ENCODE measurements around the gene WDR64. TPM values are rescaled to one million over a fixed set of nuclear protein-coding genes. Genes with fewer than 3 reads are reported as not detected.
"Not testable (repeated sequence)": the region's sequence is repeated elsewhere in the genome, so short reads cannot be mapped to it uniquely, and the experiment has no call there.

WDR64 gene
- total RNA-seq, 1 donor from 2014 or later: 0.17 TPM

DNA sequence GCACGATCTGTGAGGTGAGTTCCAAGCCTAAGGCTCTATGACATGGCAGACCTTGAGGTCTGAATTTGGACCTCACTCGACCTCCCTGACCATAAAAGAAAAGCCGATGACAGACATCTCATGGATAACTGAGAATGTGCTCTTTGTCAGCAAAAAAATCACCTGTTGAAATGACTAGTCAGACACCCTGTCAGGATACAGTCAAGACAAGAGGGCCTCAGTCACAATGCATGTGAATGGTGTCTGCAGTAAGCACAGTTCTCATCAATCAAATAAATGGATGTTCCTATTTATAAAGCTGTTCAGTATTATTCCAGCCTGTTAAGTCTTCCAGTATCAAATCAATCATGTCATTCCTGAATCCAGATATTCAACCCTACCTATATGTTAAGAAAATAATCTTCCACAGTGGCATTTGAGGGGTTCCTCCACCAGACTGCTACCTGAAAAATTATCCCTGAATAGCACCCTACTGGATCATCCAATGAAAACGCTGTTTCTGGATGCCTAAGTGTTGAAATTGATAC lies 167.3 kb downstream of the WDR64 start:
- DNase-seq (ENCODE audit: low spot score): no peak
- no peaks in the 10 kb centered on the region for H3K36me3 Mint-ChIP-seq (ENCODE audit: low read depth)
- H3K4me1 Mint-ChIP-seq (ENCODE audit: low read depth): peaks cover 9% of the 10 kb centered on the region
- H3K27ac Mint-ChIP-seq (ENCODE audit: unreplicated experiment): no peak overlapping the region
- TF ChIP-seq, protein P1, sequence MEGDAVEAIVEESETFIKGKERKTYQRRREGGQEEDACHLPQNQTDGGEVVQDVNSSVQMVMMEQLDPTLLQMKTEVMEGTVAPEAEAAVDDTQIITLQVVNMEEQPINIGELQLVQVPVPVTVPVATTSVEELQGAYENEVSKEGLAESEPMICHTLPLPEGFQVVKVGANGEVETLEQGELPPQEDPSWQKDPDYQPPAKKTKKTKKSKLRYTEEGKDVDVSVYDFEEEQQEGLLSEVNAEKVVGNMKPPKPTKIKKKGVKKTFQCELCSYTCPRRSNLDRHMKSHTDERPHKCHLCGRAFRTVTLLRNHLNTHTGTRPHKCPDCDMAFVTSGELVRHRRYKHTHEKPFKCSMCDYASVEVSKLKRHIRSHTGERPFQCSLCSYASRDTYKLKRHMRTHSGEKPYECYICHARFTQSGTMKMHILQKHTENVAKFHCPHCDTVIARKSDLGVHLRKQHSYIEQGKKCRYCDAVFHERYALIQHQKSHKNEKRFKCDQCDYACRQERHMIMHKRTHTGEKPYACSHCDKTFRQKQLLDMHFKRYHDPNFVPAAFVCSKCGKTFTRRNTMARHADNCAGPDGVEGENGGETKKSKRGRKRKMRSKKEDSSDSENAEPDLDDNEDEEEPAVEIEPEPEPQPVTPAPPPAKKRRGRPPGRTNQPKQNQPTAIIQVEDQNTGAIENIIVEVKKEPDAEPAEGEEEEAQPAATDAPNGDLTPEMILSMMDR (IDR thresholded peaks at IDR 0.05): no peak
- H3K27me3 Mint-ChIP-seq (ENCODE audit: low read depth): peaks cover 15% of the 10 kb centered on the region
- no peak overlapping the region for H3K4me3 Mint-ChIP-seq (ENCODE audit: unreplicated experiment)
- no peaks in the 10 kb centered on the region for H3K9me3 Mint-ChIP-seq (ENCODE audit: low read depth)

DNA sequence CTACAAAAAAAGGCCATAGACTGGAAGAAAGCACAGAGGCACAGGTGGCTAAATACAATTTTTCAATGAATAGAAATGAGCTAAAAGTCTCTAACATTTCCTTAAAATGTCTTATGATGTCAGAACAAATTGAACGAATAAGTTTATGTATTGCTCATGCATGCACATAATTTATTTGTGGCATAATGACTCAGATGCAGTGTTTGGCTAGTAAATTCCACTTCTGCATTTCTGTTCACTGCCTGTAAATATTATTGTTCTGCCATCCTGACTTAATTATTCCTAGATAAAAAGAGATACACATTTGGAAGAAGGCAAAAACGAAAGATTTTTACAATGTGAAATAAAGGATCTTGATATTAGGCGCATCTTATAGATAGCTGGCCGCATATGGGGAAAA lies 169.3 kb downstream of the WDR64 start:
- TF ChIP-seq, protein P1 (IDR thresholded peaks at IDR 0.05): no peak
- no peak for DNase-seq (ENCODE audit: low spot score)
- Mint-ChIP-seq H3K27ac (ENCODE audit: unreplicated experiment) (no peak overlapping the region), H3K4me3 (ENCODE audit: unreplicated experiment) (no peak overlapping the region), H3K9me3 (ENCODE audit: low read depth) (no peaks in the 10 kb centered on the region), H3K36me3 (ENCODE audit: low read depth) (no peaks in the 10 kb centered on the region), H3K27me3 (ENCODE audit: low read depth) (peaks cover 13% of the 10 kb centered on the region), H3K4me1 (ENCODE audit: low read depth) (peaks cover 20% of the 10 kb centered on the region)

DNA sequence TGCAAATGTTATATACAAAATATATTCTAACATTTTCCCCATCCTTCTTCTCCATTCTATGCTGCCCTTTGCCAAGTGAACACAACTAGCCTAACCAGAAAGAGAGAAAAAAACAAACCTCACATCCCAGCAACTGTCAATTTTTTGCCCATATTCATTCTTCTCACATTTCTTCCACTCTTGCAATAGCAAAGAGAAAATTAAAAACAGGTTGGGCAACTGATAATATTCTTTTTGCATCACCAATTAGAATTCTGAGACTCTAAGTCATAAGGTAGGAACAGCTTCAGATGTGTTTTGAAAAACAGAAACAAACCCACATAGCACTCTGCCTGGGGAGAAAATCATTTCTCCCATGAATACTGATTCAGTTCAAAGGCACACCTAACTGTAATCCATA lies 170.8 kb downstream of the WDR64 start:
- H3K27ac Mint-ChIP-seq (ENCODE audit: unreplicated experiment): no peak overlapping the region
- peaks cover 11% of the 10 kb centered on the region for H3K27me3 Mint-ChIP-seq (ENCODE audit: low read depth)
- H3K36me3 Mint-ChIP-seq (ENCODE audit: low read depth): no peaks in the 10 kb centered on the region
- no peak overlapping the region for H3K4me3 Mint-ChIP-seq (ENCODE audit: unreplicated experiment)
- no peak for DNase-seq (ENCODE audit: low spot score)
- TF ChIP-seq, protein P1 (IDR thresholded peaks at IDR 0.05): no peak
- H3K9me3 Mint-ChIP-seq (ENCODE audit: low read depth): no peaks in the 10 kb centered on the region
- peaks cover 24% of the 10 kb centered on the region for H3K4me1 Mint-ChIP-seq (ENCODE audit: low read depth)

DNA sequence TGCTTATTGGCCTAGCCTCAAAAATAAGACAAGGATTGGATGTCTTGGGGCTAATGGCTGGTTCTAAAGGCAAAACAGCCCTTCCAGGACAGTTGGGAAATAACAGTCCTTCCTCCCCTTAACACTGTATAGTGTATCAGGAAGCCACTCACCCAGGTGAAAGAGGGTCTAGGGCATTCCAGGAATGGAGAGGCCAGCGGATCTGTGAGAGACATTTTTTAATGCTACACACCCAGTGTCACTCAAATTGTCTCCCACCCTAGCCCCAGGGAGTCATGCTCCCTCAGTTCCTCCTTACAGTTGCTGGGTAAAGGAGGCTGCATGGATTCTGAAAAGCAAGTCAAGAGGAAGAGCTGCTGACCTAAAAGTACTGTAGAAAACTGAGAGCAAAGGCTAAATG lies 171.8 kb downstream of the WDR64 start:
- Mint-ChIP-seq H3K27me3 (ENCODE audit: low read depth) (peaks cover 5% of the 10 kb centered on the region), H3K36me3 (ENCODE audit: low read depth) (no peaks in the 10 kb centered on the region), H3K4me3 (ENCODE audit: unreplicated experiment) (no peak overlapping the region), H3K27ac (ENCODE audit: unreplicated experiment) (no peak overlapping the region), H3K9me3 (ENCODE audit: low read depth) (no peaks in the 10 kb centered on the region), H3K4me1 (ENCODE audit: low read depth) (peaks cover 35% of the 10 kb centered on the region)
- TF ChIP-seq, protein P1 (IDR thresholded peaks at IDR 0.05): no peak
- no peak for DNase-seq (ENCODE audit: low spot score)

DNA sequence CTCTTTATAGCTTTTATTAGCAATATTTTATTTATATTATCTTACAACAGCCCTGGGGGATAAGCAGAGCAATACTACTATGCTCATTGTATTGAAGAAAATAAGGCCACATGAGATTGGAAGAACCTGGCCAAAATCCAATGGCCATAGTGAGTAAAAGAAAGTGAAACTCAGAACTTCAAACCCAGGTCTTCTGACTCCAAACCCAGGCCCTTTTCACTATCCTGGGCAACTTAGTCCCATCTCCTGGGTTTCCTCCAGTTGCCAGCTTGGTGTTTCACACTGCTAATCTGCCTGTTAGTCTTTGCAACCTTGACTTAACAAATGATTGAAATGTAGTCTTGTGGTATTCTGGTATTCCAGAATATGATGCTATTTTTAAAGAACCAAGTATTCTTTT lies 173.5 kb downstream of the WDR64 start:
- DNase-seq (ENCODE audit: low spot score): no peak
- Mint-ChIP-seq H3K27ac (ENCODE audit: unreplicated experiment) (no peak overlapping the region), H3K9me3 (ENCODE audit: low read depth) (no peaks in the 10 kb centered on the region), H3K4me1 (ENCODE audit: low read depth) (peaks cover 36% of the 10 kb centered on the region), H3K27me3 (ENCODE audit: low read depth) (peaks cover 1% of the 10 kb centered on the region), H3K36me3 (ENCODE audit: low read depth) (no peaks in the 10 kb centered on the region), H3K4me3 (ENCODE audit: unreplicated experiment) (no peak overlapping the region)
- TF ChIP-seq, protein P1 (IDR thresholded peaks at IDR 0.05): no peak

DNA sequence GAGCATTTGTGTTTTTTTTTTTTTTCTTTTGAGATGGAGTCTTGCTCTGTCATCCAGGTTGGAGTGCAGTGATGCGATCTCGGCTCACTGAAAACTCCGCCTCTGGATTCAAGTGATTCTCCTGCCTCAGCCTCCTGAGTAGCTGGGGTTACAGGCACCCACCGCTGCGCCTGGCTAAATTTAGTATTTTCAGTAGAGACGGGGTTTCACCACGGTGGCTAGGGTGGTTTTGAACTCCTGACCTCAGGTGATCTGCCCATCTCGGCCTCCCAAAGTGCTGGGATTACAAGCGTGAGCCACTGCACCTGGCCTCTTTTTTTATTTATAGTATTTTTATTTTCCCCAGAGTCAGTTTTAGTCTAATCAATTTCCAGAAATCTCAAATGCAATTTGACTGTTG lies 174.5 kb downstream of the WDR64 start:
- H3K4me3 Mint-ChIP-seq (ENCODE audit: unreplicated experiment); H3K36me3 Mint-ChIP-seq (ENCODE audit: low read depth); H3K27me3 Mint-ChIP-seq (ENCODE audit: low read depth); H3K9me3 Mint-ChIP-seq (ENCODE audit: low read depth); DNase-seq (ENCODE audit: low spot score): not testable (repeated sequence)
- Mint-ChIP-seq H3K27ac (ENCODE audit: unreplicated experiment) (peak overlapping the region; percentile 29), H3K4me1 (ENCODE audit: low read depth) (peaks cover 36% of the 10 kb centered on the region)
